ENCODE measurements around the gene ORC1.
A peak's percentile ranks its signal among the peaks of the same experiment; 100 is the strongest.

The ORC1 gene

GRCh38 chr1:52365746-52366516 is 38.3 kb downstream of the ORC1 start, which contains the start of gene CC2D1B:
TSS of gene CC2D1B (minus strand) at chr1:52366205. CDS start at chr1:52364620, 1,585 bp downstream.
- peak within 1 kb of the TSS; percentile 89 for H3K27ac ChIP-seq
- TF ChIP-seq, protein P1, sequence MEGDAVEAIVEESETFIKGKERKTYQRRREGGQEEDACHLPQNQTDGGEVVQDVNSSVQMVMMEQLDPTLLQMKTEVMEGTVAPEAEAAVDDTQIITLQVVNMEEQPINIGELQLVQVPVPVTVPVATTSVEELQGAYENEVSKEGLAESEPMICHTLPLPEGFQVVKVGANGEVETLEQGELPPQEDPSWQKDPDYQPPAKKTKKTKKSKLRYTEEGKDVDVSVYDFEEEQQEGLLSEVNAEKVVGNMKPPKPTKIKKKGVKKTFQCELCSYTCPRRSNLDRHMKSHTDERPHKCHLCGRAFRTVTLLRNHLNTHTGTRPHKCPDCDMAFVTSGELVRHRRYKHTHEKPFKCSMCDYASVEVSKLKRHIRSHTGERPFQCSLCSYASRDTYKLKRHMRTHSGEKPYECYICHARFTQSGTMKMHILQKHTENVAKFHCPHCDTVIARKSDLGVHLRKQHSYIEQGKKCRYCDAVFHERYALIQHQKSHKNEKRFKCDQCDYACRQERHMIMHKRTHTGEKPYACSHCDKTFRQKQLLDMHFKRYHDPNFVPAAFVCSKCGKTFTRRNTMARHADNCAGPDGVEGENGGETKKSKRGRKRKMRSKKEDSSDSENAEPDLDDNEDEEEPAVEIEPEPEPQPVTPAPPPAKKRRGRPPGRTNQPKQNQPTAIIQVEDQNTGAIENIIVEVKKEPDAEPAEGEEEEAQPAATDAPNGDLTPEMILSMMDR (conservative IDR thresholded peaks at IDR 0.05): no peak
- peak; percentile 85 for TF ChIP-seq ZFX (IDR thresholded peaks at IDR 0.05)

DNA sequence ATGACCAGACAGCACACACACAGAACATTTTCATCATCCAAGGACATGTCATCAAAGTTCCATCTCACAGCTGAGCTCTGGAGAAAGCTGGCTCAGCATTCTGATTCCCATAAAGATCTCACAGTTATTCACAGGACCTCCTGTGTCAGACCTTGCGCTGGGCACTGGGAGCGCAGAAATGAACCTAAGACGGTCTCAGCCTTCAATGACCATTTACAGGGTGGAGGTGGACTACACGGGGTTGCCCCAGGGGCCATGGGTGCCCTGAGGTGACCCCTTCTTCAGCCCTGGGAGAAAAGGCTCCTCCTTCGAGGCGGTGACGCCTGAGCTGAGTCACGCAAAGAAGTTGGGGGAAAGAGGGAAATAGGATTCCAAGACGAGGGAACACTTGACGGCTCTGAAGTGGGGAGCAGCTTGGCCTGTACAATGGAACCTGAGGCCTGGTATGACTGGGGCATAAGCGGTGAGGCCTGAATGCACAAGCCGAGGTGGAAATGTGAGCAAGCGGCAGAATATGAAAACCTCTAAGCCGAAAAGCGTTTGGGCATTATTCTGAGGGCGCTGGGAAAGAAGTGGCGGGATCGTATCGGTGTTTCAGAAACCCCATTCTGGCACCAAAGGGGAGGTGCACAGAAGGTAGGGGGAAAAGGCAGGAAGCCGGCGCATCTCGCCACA is 39.0 kb downstream of the ORC1 start:
- TF ChIP-seq, protein P1 (conservative IDR thresholded peaks at IDR 0.05): no peak
- TF ChIP-seq ZFX (IDR thresholded peaks at IDR 0.05): no peak
- H3K27ac ChIP-seq: peak overlapping the region; percentile 89

DNA sequence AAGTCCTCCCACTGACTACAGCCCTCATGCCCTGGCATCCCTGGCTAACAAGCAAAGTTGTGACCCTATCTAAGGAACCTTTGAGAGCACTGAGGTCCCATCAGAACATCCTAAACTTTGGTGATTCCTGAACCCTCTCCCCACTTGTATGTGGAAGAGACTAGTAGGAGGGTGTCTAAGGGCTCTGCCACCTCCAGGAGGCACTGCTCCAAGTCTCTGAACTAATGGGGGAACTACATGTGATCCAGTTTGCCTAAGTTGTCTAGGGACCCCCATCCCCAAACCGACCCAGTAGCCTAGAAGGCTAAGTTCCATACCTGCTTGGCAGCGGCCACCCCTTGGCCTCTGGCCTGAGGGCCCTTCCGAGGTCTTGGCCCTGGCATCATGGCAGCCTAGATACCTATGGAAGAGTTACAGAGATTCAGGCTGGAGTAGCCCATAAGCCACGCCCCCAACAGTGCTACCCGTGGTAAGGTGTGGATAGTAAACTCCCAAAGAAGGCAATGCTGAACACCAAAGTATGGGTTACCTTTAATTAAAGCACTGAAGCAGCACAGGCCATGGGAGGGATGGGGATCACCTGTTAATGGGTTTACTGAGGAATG is 39.9 kb downstream of the ORC1 start:
- peak overlapping the region; percentile 89 for H3K27ac ChIP-seq
- TF ChIP-seq, protein P1 (conservative IDR thresholded peaks at IDR 0.05): no peak

DNA sequence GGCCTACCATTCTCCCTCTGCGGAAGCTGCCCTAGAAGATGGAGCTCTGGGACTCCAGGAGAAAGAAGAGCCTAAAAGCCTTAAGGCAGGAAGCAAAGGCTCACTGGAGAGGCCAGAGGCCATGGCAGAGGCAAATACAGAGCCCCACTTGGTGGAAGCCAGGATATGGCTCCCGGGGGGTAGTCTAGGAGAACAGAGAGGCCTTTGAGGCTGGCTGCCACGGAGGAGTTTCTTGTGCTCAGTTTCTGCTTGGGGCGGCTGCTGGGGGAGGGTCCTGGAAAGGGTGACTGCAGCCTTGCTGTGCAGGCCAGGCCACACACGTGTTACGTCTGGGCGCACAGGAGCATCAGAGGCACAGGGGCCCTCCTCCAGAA is 43.6 kb downstream of the ORC1 start:
- no peak overlapping the region for H3K27ac ChIP-seq
- no peak for TF ChIP-seq ZFX (IDR thresholded peaks at IDR 0.05)
- TF ChIP-seq, protein P1 (conservative IDR thresholded peaks at IDR 0.05): no peak

DNA sequence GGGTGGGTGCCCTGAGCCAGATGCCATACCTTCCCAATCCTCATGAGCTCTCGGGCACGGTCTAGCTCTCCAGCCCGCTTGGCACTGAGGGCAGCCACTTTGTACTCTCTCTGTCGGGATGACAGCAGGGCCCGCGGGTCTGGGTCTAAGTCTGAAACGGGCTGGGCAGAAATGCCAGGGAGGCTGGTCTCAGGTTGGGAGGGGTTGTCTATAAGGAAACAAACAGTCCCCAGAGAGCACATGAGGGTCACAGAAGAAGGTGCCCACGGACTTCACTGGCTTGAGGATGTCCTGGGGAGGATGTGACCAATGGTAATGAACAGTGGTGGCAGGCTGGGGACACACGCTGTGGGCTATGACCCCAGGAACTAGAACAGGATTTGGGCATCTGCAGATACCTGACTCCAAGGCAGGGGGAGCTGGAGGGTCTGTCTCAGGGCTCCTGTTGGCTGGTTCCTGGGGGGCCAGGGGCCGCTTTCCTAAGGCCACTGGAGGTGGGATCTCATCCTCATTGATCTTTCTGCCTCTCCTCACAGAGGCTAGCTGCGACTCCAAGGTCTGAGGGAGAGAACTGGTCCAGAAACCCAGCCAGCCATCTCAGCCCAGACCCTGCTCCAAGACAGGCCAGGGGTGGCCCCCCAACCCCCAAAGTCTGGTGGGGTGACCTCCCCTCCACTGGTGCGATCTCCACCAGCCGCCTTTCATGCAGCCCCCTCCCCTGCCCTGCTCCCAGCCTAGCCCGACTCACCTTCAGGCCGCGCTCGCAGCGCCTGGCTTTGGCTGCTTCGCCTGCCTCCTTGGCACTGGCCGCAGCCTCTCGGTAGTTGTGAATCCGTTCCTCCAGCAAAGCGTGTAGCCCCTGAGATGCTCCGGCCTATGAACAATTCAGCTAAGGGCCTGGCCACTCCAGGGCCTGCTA is 44.3 kb downstream of the ORC1 start:
- H3K27ac ChIP-seq: no peak overlapping the region
- TF ChIP-seq, protein P1 (conservative IDR thresholded peaks at IDR 0.05): no peak

GRCh38 chr1:52358851-52359497 is 45.2 kb downstream of the ORC1 start:
- no peak overlapping the region for H3K27ac ChIP-seq
- TF ChIP-seq, protein P1 (conservative IDR thresholded peaks at IDR 0.05): no peak
- no peak for TF ChIP-seq ZFX (IDR thresholded peaks at IDR 0.05)
